GM21360 (cell line): ENCODE data around the gene BHMT2.

Source experiments
- ATAC-seq: cut with Tn5 transposase; IDR thresholded peaks from one replicate; pipeline ENCODE4 v1.9.1; 2021; ENCODE audit warnings: mild to moderate bottlenecking, moderate library complexity; ENCODE audit not compliant: unreplicated experiment

BHMT2 gene

GRCh38 chr5:79069488-79070349 lies at the start of gene BHMT2, which contains the start of gene DMGDH:
Gene BHMT2, plus strand, starts transcription at chr5:79069767. Its CDS starts 16 bp downstream, at chr5:79069783.
Gene DMGDH, minus strand, starts transcription at chr5:79069674. Its CDS starts 54 bp downstream, at chr5:79069620.
- no peak for ATAC-seq

- ATAC-seq, result no peak
Measured at GRCh38 chr5:79020861-79021561, 48.6 kb upstream of the BHMT2 start.

GRCh38 chr5:79021753-79022152 lies 47.8 kb upstream of the BHMT2 start:
- no peak for ATAC-seq

GRCh38 chr5:79022771-79023170 lies 46.8 kb upstream of the BHMT2 start:
- ATAC-seq, result no peak

- no peak for ATAC-seq
Measured at GRCh38 chr5:79023348-79023747, 46.2 kb upstream of the BHMT2 start.

- ATAC-seq, result no peak
Measured at GRCh38 chr5:79023947-79024346, 45.6 kb upstream of the BHMT2 start.

GRCh38 chr5:79025054-79025472 lies 44.5 kb upstream of the BHMT2 start:
- no peak for ATAC-seq

- no peak for ATAC-seq
Measured at GRCh38 chr5:79030663-79031484, 38.7 kb upstream of the BHMT2 start.

- no peak for ATAC-seq
Measured at GRCh38 chr5:79031485-79031867, 38.1 kb upstream of the BHMT2 start.

GRCh38 chr5:79032031-79032695 lies 37.4 kb upstream of the BHMT2 start:
- no peak for ATAC-seq

- ATAC-seq, result no peak
Measured at GRCh38 chr5:79032782-79033181, 36.8 kb upstream of the BHMT2 start.

- ATAC-seq, result no peak
Measured at GRCh38 chr5:79035237-79035636, 34.3 kb upstream of the BHMT2 start.

- no peak for ATAC-seq
Measured at GRCh38 chr5:79036769-79037168, 32.8 kb upstream of the BHMT2 start.

- ATAC-seq, result no peak
Measured at GRCh38 chr5:79042188-79042587, 27.4 kb upstream of the BHMT2 start.

- ATAC-seq, result no peak
Measured at GRCh38 chr5:79047199-79047598, 22.4 kb upstream of the BHMT2 start.

GRCh38 chr5:79048437-79048836 lies 21.1 kb upstream of the BHMT2 start:
- no peak for ATAC-seq

- no peak for ATAC-seq
Measured at GRCh38 chr5:79050498-79050897, 19.1 kb upstream of the BHMT2 start.

GRCh38 chr5:79053321-79053720 lies 16.2 kb upstream of the BHMT2 start:
- ATAC-seq, result no peak

- no peak for ATAC-seq
Measured at GRCh38 chr5:79055017-79055416, 14.6 kb upstream of the BHMT2 start.

- ATAC-seq, result no peak
Measured at GRCh38 chr5:79056847-79057246, 12.7 kb upstream of the BHMT2 start.

GRCh38 chr5:79059674-79060073 lies 9.9 kb upstream of the BHMT2 start:
- ATAC-seq, result no peak
